Vagina (tissue), 2 donors: ENCODE measurements around the gene YWHAH.

Experiments
- POLR2A ChIP-seq, 2 donors: fragments of 450-650 bp; IDR thresholded peaks; one replicate each; pipeline ENCODE4 v1.6.1; 2017; ENCODE audit warnings: antibody characterized with exemption in 2 of 2, mild to moderate bottlenecking in 2 of 2, moderate library complexity in 2 of 2
- POLR2AphosphoS5 ChIP-seq, 2 donors: sonication (generic); formaldehyde crosslinking; IDR thresholded peaks; one replicate each; pipeline ENCODE4 v1.9.0; 2017; ENCODE audit warnings: antibody characterized with exemption in 2 of 2, mild to moderate bottlenecking in 2 of 2, low read depth in 1 of 2; ENCODE audit not compliant: insufficient read depth in 1 of 2
- TF ChIP-seq, protein P1 (sequence below), 3 experiments: fragments of 450-650 bp in 2 of 3; fragments of 200-600 bp in 1 of 3; sonication (generic) in 1 of 3; IDR thresholded peaks; one replicate each; pipeline ENCODE4 v1.5.1; 2017 to 2019; ENCODE audit warnings: antibody characterized with exemption in 3 of 3, mild to moderate bottlenecking in 2 of 3, moderate library complexity in 2 of 3

DNA sequence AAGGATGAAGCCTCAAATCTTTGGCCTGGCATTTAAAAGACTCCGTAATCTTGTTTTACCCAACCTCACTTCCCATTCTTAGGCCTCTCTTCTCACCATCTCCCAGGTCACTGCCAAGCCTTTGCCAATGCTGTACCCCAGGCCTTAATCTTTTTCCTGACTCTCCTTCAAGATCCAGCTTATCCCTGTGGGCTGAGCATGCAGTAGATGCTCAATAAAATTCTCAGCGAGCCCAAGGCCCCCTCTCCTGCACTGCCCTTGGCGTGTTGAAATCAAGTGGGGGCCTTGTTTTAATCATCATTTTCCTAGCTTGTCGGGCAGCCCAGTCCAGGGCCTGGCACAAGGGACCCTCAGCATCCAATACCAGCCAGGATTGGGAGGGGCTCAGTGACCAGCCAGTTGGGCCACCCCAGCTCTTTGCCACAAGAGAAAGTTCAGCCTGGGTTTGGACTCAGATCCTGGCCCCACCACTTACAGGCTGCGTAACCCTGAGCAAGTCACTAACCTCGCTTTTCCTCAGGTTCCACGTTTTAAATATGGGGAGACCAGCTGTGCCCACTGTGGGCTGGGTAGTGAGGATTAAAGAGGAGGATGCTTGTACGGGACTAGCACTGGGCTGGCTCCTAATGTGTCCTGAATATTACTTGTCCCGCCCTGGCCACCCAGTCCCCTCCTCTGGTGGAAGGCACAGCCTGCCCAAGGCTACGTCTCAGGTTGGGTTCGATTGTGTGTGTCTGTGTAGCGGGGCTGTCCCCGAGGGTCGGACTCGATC, 943 bp upstream of the YWHAH start:
- TF ChIP-seq, protein P1, sequence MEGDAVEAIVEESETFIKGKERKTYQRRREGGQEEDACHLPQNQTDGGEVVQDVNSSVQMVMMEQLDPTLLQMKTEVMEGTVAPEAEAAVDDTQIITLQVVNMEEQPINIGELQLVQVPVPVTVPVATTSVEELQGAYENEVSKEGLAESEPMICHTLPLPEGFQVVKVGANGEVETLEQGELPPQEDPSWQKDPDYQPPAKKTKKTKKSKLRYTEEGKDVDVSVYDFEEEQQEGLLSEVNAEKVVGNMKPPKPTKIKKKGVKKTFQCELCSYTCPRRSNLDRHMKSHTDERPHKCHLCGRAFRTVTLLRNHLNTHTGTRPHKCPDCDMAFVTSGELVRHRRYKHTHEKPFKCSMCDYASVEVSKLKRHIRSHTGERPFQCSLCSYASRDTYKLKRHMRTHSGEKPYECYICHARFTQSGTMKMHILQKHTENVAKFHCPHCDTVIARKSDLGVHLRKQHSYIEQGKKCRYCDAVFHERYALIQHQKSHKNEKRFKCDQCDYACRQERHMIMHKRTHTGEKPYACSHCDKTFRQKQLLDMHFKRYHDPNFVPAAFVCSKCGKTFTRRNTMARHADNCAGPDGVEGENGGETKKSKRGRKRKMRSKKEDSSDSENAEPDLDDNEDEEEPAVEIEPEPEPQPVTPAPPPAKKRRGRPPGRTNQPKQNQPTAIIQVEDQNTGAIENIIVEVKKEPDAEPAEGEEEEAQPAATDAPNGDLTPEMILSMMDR (IDR thresholded peaks at IDR 0.05), result no peak
- no peak for TF ChIP-seq POLR2A (IDR thresholded peaks at IDR 0.05)
- TF ChIP-seq POLR2AphosphoS5 (IDR thresholded peaks at IDR 0.05; ENCODE audit: insufficient read depth in 1 of 2, low read depth in 1 of 2), result no peak
